NB4 (cell line): Measurements from ENCODE around the gene DLG1.

Experiments used
- MYC ChIP-seq: IDR thresholded peaks from 2 replicates; pipeline ENCODE4 v1.6.1; 2011; ENCODE audit warnings: low read depth, low read length
- TF ChIP-seq, protein P1 (sequence below): IDR thresholded peaks from one replicate; pipeline ENCODE4 v1.5.1; 2012; ENCODE audit warnings: low read depth, low read length

DNA sequence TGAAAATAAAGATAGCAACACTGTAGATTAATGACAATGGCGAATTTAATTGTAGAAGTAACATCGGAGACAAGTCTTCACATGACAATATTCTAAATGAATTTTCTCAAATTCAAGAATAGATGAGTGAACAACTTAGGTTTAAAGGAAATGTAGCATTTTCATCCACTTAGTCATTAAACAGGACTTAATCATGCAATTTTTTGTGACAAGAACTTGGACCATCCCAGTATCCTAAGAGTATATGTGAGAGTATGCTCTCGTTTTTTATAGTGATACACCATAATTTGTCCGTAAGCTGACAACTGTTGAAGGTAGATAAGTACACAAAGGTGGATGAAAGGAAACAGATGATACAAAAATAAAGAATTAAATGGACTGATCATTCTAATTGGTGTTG lies 81.5 kb downstream of the DLG1 start:
- TF ChIP-seq, protein P1, sequence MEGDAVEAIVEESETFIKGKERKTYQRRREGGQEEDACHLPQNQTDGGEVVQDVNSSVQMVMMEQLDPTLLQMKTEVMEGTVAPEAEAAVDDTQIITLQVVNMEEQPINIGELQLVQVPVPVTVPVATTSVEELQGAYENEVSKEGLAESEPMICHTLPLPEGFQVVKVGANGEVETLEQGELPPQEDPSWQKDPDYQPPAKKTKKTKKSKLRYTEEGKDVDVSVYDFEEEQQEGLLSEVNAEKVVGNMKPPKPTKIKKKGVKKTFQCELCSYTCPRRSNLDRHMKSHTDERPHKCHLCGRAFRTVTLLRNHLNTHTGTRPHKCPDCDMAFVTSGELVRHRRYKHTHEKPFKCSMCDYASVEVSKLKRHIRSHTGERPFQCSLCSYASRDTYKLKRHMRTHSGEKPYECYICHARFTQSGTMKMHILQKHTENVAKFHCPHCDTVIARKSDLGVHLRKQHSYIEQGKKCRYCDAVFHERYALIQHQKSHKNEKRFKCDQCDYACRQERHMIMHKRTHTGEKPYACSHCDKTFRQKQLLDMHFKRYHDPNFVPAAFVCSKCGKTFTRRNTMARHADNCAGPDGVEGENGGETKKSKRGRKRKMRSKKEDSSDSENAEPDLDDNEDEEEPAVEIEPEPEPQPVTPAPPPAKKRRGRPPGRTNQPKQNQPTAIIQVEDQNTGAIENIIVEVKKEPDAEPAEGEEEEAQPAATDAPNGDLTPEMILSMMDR, result no peak
- no peak for TF ChIP-seq MYC
